ENCODE data around the gene PLPPR3. TPM values are rescaled to one million over a fixed set of nuclear protein-coding genes. Genes with fewer than 3 reads are reported as not detected.
A peak's percentile ranks its signal among the peaks of the same experiment; 100 is the strongest.

The PLPPR3 gene
- total RNA-seq, 1 experiment from 2014 or later, result 63.7 TPM

- H3K4me3 ChIP-seq (ENCODE audit: low read depth in 2 of 2, low read length in 2 of 2), result no peak overlapping the region
- no peak for ATAC-seq
- CTCF ChIA-PET, result no interaction called here
Observed at GRCh38 chr19:816500-816857, 5.3 kb downstream of the PLPPR3 start.

GRCh38 chr19:815775-816499 lies 5.8 kb downstream of the PLPPR3 start:
- Histone ChIP-seq H3K36me3 (ENCODE audit: control insufficient read depth, insufficient read depth, low read length) (no peaks in the 10 kb centered on the region; the same call in 1 of the 2 replicates), H3K27ac (ENCODE audit: low read length) (no peak overlapping the region), H3K9me3 (ENCODE audit: control insufficient read depth, insufficient read depth, low read depth, low read length) (no peaks in the 10 kb centered on the region), H3K4me1 (ENCODE audit: control insufficient read depth, insufficient read depth, low read length) (no peaks in the 10 kb centered on the region), H3K4me3 (ENCODE audit: low read depth in 2 of 2, low read length in 2 of 2) (no peak overlapping the region), H3K27me3 (ENCODE audit: control insufficient read depth, insufficient read depth, low read length) (no peaks in the 10 kb centered on the region)
- POLR2A ChIA-PET, result no interaction called here
- CTCF ChIA-PET, result no interaction called here
- peak; percentile 3; the same call in 1 of the 2 replicates for ATAC-seq
- no peak for DNase-seq (ENCODE audit: low read depth, low spot score)
- in situ Hi-C loops (cut with HindIII; ENCODE audit: low pct_unique_long_range_greater_than_20kb, low sequenced_read_pairs) (no loop called here), intact Hi-C loops (cut with micrococcal nuclease; ENCODE audit: unreplicated experiment) (no loop called here)
- TF ChIP-seq POLR2AphosphoS5 (IDR thresholded peaks at IDR 0.05; ENCODE audit: low read depth, low read length) (0 out of 2 replicates have a peak, but pooled peaks have one; percentile 31), CTCF (IDR thresholded peaks at IDR 0.05) (no peak)
- no TSS peak for BruUV-seq (replicated peaks)

More at GRCh38 chr19:816500-816857, 5.3 kb downstream of the PLPPR3 start:
- TF ChIP-seq POLR2AphosphoS5 (IDR thresholded peaks at IDR 0.05; ENCODE audit: low read depth, low read length) (no peak), TCF7L2 (IDR thresholded peaks at IDR 0.05; ENCODE audit: low read depth, low read length) (no peak)
- POLR2A ChIA-PET, result no interaction called here
- no peaks in the 10 kb centered on the region for H3K27me3 ChIP-seq (ENCODE audit: control insufficient read depth, insufficient read depth, low read length)
- intact Hi-C loops (cut with micrococcal nuclease; ENCODE audit: unreplicated experiment) (no loop called here), in situ Hi-C loops (cut with HindIII; ENCODE audit: low pct_unique_long_range_greater_than_20kb, low sequenced_read_pairs) (no loop called here)
- H3K36me3 ChIP-seq (ENCODE audit: control insufficient read depth, insufficient read depth, low read length), result no peaks in the 10 kb centered on the region
- H3K4me1 ChIP-seq (ENCODE audit: control insufficient read depth, insufficient read depth, low read length), result no peaks in the 10 kb centered on the region
- DNase-seq (ENCODE audit: low read depth, low spot score), result no peak
- no peak overlapping the region for H3K27ac ChIP-seq (ENCODE audit: low read length)
- BruUV-seq (replicated peaks), result no TSS peak
- H3K9me3 ChIP-seq (ENCODE audit: control insufficient read depth, insufficient read depth, low read depth, low read length), result no peaks in the 10 kb centered on the region

GRCh38 chr19:815079-815774 lies 6.5 kb downstream of the PLPPR3 start:
- ATAC-seq, result peak; percentile 8; the same call in 1 of the 2 replicates

More at GRCh38 chr19:815079-815774, 6.5 kb downstream of the PLPPR3 start:
- Histone ChIP-seq H3K4me3 (ENCODE audit: low read depth in 2 of 2, low read length in 2 of 2) (no peak overlapping the region), H3K9me3 (ENCODE audit: control insufficient read depth, insufficient read depth, low read depth, low read length) (no peaks in the 10 kb centered on the region), H3K27ac (ENCODE audit: low read length) (no peak overlapping the region), H3K36me3 (ENCODE audit: control insufficient read depth, insufficient read depth, low read length) (no peaks in the 10 kb centered on the region; the same call in 1 of the 2 replicates), H3K4me1 (ENCODE audit: control insufficient read depth, insufficient read depth, low read length) (no peaks in the 10 kb centered on the region), H3K27me3 (ENCODE audit: control insufficient read depth, insufficient read depth, low read length) (no peaks in the 10 kb centered on the region)
- POLR2A ChIA-PET, result no interaction called here
- DNase-seq (ENCODE audit: low read depth, low spot score), result no peak
- in situ Hi-C loops (cut with HindIII; ENCODE audit: low pct_unique_long_range_greater_than_20kb, low sequenced_read_pairs), result no loop called here
- no TSS peak for BruUV-seq (replicated peaks)
- intact Hi-C loops (cut with micrococcal nuclease; ENCODE audit: unreplicated experiment), result no loop called here
- TF ChIP-seq SIN3A (IDR thresholded peaks at IDR 0.05; ENCODE audit: borderline replicate concordance, insufficient read depth, low read depth, low read length) (no peak), POLR2AphosphoS5 (IDR thresholded peaks at IDR 0.05; ENCODE audit: low read depth, low read length) (no peak), CTCF (IDR thresholded peaks at IDR 0.05) (no peak), TCF7L2 (IDR thresholded peaks at IDR 0.05; ENCODE audit: low read depth, low read length) (no peak), REST (IDR thresholded peaks at IDR 0.05; ENCODE audit: insufficient read depth in 1 of 2, low read depth in 2 of 2, low read length in 1 of 2) (no peak)
- CTCF ChIA-PET, result no interaction called here
